Lung (tissue), 12 donors: ENCODE measurements around the gene GGT5. TPM values are rescaled to one million over a fixed set of nuclear protein-coding genes. Genes with fewer than 3 reads are reported as not detected.
A peak's percentile ranks its signal among the peaks of the same experiment; 100 is the strongest.

Source experiments
- ATAC-seq: fragments of 200-7000 bp; cut with Tn5 transposase; one replicate; pipeline ENCODE4 v1.9.1; 2020; ENCODE audit warnings: moderate number of reproducible peaks; ENCODE audit not compliant: insufficient read depth, low FRiP score
- DNase-seq, 3 donors: peaks; one replicate each; pipeline ENCODE4 v3.0.0-alpha.2; 2013 to 2017
- H3K27ac ChIP-seq, 2 donors: one replicate each; pipeline ENCODE4 v1.5.1; 2013; ENCODE audit warnings: mild to moderate bottlenecking in 2 of 2, moderate library complexity in 2 of 2, control low read depth in 1 of 2, inconsistent platforms in 1 of 2, low read depth in 1 of 2, low read length in 1 of 2
- H3K27me3 ChIP-seq, 3 donors: one replicate each; pipeline ENCODE4 v1.5.1; 2013; ENCODE audit warnings: low read length in 2 of 3; ENCODE audit not compliant: control insufficient read depth in 3 of 3, insufficient read depth in 3 of 3
- H3K36me3 ChIP-seq, 4 donors: one replicate each; pipeline ENCODE4 v1.5.1; 2013; ENCODE audit warnings: low read length in 4 of 4, mild to moderate bottlenecking in 1 of 4, moderate library complexity in 1 of 4; ENCODE audit not compliant: control insufficient read depth in 4 of 4, insufficient read depth in 4 of 4
- H3K4me1 ChIP-seq, 5 donors: one replicate each; pipeline ENCODE4 v1.5.1; 2013; ENCODE audit warnings: low read length in 5 of 5, mild to moderate bottlenecking in 2 of 5, moderate library complexity in 1 of 5; ENCODE audit not compliant: control insufficient read depth in 5 of 5, insufficient read depth in 5 of 5
- H3K4me3 ChIP-seq: one replicate; pipeline ENCODE4 v1.5.1; 2013; ENCODE audit warnings: mild to moderate bottlenecking, control low read depth, moderate library complexity
- H3K9ac ChIP-seq, 2 donors: one replicate each; pipeline ENCODE4 v1.5.1; 2013; ENCODE audit warnings: low read length in 2 of 2, control low read depth in 1 of 2; ENCODE audit not compliant: insufficient read depth in 1 of 2
- H3K9me3 ChIP-seq, 4 donors: one replicate each; pipeline ENCODE4 v1.5.1; 2013; ENCODE audit warnings: low read length in 3 of 4, mild to moderate bottlenecking in 1 of 4, moderate library complexity in 1 of 4; ENCODE audit not compliant: control insufficient read depth in 4 of 4, insufficient read depth in 3 of 4
- WGBS, 2 donors: extraction: QIAGEN DNeasy Blood & Tissue Kit; methylation state at CpG; one replicate each; pipeline ENCODE4 v1.1.7; 2013; 5-methylcytosine and 5-hydroxymethylcytosine counted together
- polyA plus RNA-seq, 2 donors: library from polyadenylated mRNA; stranded (reverse); fragments of 200-250 nt; gene quantifications; one replicate each; pipeline ENCODE4 v1.2.1, GENCODE V29; 2013
- total RNA-seq, 2 donors: library from RNA; depleted of rRNA in 1 of 2; stranded (reverse); fragments of >200 nt in 1 of 2; gene quantifications; one replicate each; pipeline ENCODE4 v1.2.1, GENCODE V29; 2014 to 2021
- TF ChIP-seq, protein P1 (sequence below): IDR thresholded peaks from 2 replicates; pipeline ENCODE4 v1.5.1; 2012; ENCODE audit warnings: mild to moderate bottlenecking; ENCODE audit errors: control extremely low read depth, extremely low read depth
- donor health status: control.
- donor health status: control.
- donor health status: Bipolar disorder and iron deficiency.
- donor health status: healthy.
- donor health status: DM: yes; HTN: yes; CAD: no.

Gene GGT5
- total and polyA plus RNA-seq, 4 donors, result 9.8 to 92.0 (median 54.7) TPM

DNA sequence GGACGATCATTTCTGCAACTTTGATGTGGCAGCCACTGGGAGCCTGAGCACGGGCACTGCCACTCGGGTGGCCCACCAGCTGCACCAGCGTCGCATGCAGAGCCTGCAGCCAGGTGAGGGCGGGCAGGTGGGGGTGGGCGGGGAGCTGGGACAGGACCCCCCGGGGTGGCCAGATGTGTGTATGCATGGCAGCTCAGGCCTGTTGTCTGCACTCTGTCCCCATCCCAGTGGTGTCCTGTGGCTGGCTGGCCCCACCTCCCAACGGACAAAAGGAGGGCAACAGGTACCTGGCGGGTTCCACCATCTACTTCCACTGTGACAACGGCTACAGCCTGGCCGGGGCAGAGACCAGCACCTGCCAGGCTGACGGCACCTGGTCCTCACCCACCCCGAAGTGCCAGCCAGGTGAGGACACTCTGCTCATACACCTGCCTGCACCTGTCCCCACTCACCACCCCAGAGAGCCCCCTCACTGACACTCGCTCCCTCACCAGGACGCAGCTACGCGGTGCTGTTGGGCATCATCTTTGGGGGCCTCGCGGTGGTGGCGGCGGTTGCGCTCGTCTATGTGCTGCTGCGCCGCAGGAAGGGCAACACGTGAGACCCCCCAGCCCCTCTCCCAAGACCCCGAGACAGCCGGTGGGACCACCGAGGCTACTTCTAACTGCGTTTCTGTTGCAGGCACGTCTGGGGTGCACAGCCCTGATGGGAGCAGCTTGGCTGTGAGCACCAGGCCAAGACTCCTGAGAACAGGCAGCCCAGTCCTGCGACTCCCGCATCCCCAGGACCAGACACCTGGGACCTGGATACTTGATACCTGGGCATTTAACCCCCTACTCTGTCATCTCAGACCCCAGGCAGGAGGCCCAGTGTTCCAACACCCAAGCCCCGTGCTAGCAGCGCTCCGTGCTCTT is 56.9 kb downstream of the GGT5 start:
- DNase-seq (no peak), ATAC-seq (no peak)
- no peak overlapping the region for H3K4me3 ChIP-seq
- TF ChIP-seq, protein P1, sequence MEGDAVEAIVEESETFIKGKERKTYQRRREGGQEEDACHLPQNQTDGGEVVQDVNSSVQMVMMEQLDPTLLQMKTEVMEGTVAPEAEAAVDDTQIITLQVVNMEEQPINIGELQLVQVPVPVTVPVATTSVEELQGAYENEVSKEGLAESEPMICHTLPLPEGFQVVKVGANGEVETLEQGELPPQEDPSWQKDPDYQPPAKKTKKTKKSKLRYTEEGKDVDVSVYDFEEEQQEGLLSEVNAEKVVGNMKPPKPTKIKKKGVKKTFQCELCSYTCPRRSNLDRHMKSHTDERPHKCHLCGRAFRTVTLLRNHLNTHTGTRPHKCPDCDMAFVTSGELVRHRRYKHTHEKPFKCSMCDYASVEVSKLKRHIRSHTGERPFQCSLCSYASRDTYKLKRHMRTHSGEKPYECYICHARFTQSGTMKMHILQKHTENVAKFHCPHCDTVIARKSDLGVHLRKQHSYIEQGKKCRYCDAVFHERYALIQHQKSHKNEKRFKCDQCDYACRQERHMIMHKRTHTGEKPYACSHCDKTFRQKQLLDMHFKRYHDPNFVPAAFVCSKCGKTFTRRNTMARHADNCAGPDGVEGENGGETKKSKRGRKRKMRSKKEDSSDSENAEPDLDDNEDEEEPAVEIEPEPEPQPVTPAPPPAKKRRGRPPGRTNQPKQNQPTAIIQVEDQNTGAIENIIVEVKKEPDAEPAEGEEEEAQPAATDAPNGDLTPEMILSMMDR, result no peak
- whole genome bisulfite sequencing, 2 donors, result 93% methylated on average over 37 of the region's 37 CpGs
- H3K9ac ChIP-seq, result no peak overlapping the region
- peaks cover 0 to 14% (median 5%) of the 10 kb centered on the region in 5 donors for H3K4me1 ChIP-seq
- peaks cover 0 to 14% (median 0%) of the 10 kb centered on the region in 4 donors for H3K36me3 ChIP-seq
- H3K27me3 ChIP-seq, result no peaks in the 10 kb centered on the region
- H3K9me3 ChIP-seq, result no peaks in the 10 kb centered on the region
- peak overlapping the region in 1 of 2 donors; percentile 61 for H3K27ac ChIP-seq

DNA sequence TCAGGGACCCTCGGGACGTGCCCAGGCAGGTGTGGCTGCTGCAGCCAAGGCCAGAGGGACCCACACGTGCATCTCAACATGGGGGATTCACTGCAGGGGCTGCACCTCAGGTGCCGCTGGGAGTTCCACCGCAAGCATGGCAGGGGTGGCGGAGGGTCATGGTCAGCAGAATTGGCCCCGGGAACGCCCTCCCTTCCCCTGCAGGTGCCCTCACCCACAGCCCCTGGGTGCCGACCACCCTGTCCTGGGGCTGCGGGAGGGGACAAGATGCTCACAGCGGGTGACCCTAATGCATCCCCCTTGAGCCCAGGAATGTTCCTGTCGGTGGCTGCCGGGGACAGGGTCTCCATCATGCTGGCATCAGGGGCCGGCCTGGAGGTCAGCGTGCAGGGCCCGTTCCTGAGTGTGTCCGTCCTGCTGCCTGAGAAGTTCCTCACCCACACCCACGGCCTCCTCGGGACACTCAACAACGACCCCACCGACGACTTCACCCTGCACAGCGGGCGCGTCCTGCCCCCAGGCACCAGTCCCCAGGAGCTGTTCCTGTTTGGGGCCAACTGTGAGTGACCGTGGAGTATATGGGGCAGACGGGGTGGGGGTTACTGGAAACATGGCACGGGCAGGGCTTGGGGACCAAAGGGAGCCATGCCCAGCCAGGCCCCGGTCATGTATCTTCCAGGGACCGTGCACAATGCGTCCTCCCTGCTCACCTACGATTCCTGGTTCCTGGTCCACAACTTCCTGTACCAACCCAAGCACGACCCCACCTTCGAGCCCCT is 57.8 kb downstream of the GGT5 start:
- Histone ChIP-seq H3K4me3 (no peak overlapping the region), H3K36me3 (peaks cover 0 to 14% (median 0%) of the 10 kb centered on the region in 4 donors), H3K9me3 (no peaks in the 10 kb centered on the region), H3K9ac (no peak overlapping the region), H3K4me1 (peaks cover 0 to 14% (median 7%) of the 10 kb centered on the region in 5 donors), H3K27me3 (no peaks in the 10 kb centered on the region), H3K27ac (no peak overlapping the region)
- TF ChIP-seq, protein P1, result no peak
- DNase-seq (no peak), ATAC-seq (no peak)
- WGBS, 2 donors, result 91 to 93% methylated on average over 34 of the region's 34 CpGs

DNA sequence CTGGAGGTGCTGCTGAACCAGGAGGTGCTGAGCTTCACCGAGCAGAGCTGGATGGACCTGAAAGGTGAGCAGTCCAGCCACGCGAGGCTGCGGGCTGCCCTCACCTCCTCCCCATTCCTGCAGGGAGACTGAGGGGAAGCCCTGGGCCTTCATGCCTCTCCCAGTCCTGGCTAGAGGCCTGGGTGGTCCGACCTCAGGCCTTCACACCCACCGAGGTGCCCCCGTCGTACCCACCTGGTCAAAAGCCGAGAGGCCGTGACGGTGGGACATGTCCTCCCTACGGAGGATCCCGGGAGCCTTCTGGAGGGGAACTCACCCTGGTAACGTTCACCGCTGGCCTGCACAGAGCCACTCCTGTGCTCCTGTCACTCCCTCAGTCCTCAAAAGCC is 58.5 kb downstream of the GGT5 start:
- no peak overlapping the region for H3K27ac ChIP-seq
- no peaks in the 10 kb centered on the region for H3K27me3 ChIP-seq
- DNase-seq (no peak), ATAC-seq (no peak)
- peaks cover 0 to 14% (median 8%) of the 10 kb centered on the region in 5 donors for H3K4me1 ChIP-seq
- WGBS, 2 donors, result 93 to 96% methylated on average over 15 of the region's 15 CpGs
- H3K36me3 ChIP-seq, result peaks cover 0 to 14% (median 0%) of the 10 kb centered on the region in 4 donors
- TF ChIP-seq, protein P1, result no peak
- no peak overlapping the region for H3K4me3 ChIP-seq
- no peak overlapping the region for H3K9ac ChIP-seq
- no peaks in the 10 kb centered on the region for H3K9me3 ChIP-seq
